ENCODE results near the gene DNASE1L1. TPM values are rescaled to one million over a fixed set of nuclear protein-coding genes. Genes with fewer than 3 reads are reported as not detected.
A peak's percentile ranks its signal among the peaks of the same experiment; 100 is the strongest.

DNASE1L1 gene
- total and polyA plus RNA-seq, 2 of the 13 experiments (the other 11 are each of a cell fraction or from before 2014, with no cell fraction given): 4.7 to 12.3 TPM

GRCh38 chrX:154378799-154379568 is 30.1 kb downstream of the DNASE1L1 start, which contains the start of gene EMD (continued):
- no peak for TF ChIP-seq KIAA2018 (CRISPR knock-in tag; IDR thresholded peaks at IDR 0.05; ENCODE audit: borderline replicate concordance)
- no peak for TF ChIP-seq ZBTB1 (CRISPR knock-in tag; IDR thresholded peaks at IDR 0.05; ENCODE audit: borderline replicate concordance)
- peak; percentile 3; the same call in 1 of the 3 replicates for TF ChIP-seq MXI1 (IDR thresholded peaks at IDR 0.05; ENCODE audit: borderline replicate concordance, low read depth, low read length)
- TF ChIP-seq ARID4A (CRISPR knock-in tag; IDR thresholded peaks at IDR 0.05; ENCODE audit: borderline replicate concordance): peak; percentile 59; the same call in 1 of the 2 replicates
- TF ChIP-seq ZNF510 (CRISPR knock-in tag; IDR thresholded peaks at IDR 0.05; ENCODE audit: low read depth): no peak
- no peak for TF ChIP-seq CCAR2 (optimal IDR thresholded peaks at IDR 0.05; ENCODE audit: low read depth, low read length)
- no peak for TF ChIP-seq KDM5A (IDR thresholded peaks at IDR 0.05; ENCODE audit: borderline replicate concordance, low read length)
- TF ChIP-seq WIZ (CRISPR knock-in tag; IDR thresholded peaks at IDR 0.05): no peak
- TF ChIP-seq DR1 (CRISPR knock-in tag; IDR thresholded peaks at IDR 0.05): peak; percentile 54; the same call in 1 of the 2 replicates
- TF ChIP-seq ZNF678 (CRISPR knock-in tag; IDR thresholded peaks at IDR 0.05): no peak
- no peak for TF ChIP-seq ZNF460 (CRISPR knock-in tag; IDR thresholded peaks at IDR 0.05; ENCODE audit: borderline replicate concordance)
- TF ChIP-seq ONECUT2 (CRISPR knock-in tag; IDR thresholded peaks at IDR 0.05): no peak
- no peak for TF ChIP-seq PHF20 (CRISPR knock-in tag; IDR thresholded peaks at IDR 0.05)
- TF ChIP-seq ZNF337 (CRISPR knock-in tag; IDR thresholded peaks at IDR 0.05; ENCODE audit: borderline replicate concordance, low read depth): no peak
- TF ChIP-seq ZNF143 (CRISPR knock-in tag; IDR thresholded peaks at IDR 0.05): no peak
- TF ChIP-seq KLF6 (CRISPR knock-in tag; IDR thresholded peaks at IDR 0.05): no peak
- TF ChIP-seq ZC3H13 (CRISPR knock-in tag; IDR thresholded peaks at IDR 0.05): no peak
- no peak for TF ChIP-seq ZSCAN30 (CRISPR knock-in tag; IDR thresholded peaks at IDR 0.05)

Data from HepG2 (cell line).